HL-60 (cell line): ENCODE data around the gene ZDBF2.
A peak's percentile ranks its signal among the peaks of the same experiment; 100 is the strongest.

Source experiments
- DNase-seq, 2 experiments: peaks; one replicate each; pipeline ENCODE4 v3.0.0-alpha.2; 2010 to 2020; ENCODE audit warnings: low read depth in 1 of 2, low spot score in 1 of 2
- H3K27ac ChIP-seq: fragments of 250-450 bp; sonication (Bioruptor Pico); replicated peaks from 2 replicates; pipeline ENCODE4 v1.5.1; 2020; ENCODE audit warnings: mild to moderate bottlenecking, moderate library complexity
- H3K27me3 ChIP-seq: fragments of 250-450 bp; sonication (Bioruptor Pico); 2 replicates; pipeline ENCODE4 v1.5.1; 2021; ENCODE audit warnings: mild to moderate bottlenecking, moderate library complexity; ENCODE audit not compliant: insufficient read depth, poor library complexity, severe bottlenecking
- H3K4me3 ChIP-seq: replicated peaks from 2 replicates; pipeline ENCODE4 v1.5.1; 2011; ENCODE audit warnings: mild to moderate bottlenecking, control low read depth, low read length; ENCODE audit not compliant: insufficient read depth
- CTCF ChIP-seq: IDR thresholded peaks from one replicate; pipeline ENCODE4 v1.5.1; 2011; ENCODE audit warnings: low read length, control low read depth, inconsistent platforms; ENCODE audit not compliant: insufficient read depth
- GABPA ChIP-seq: IDR thresholded peaks from 2 replicates; pipeline ENCODE4 v1.6.1; 2012; ENCODE audit warnings: low read depth
- POLR2AphosphoS5 ChIP-seq: IDR thresholded peaks from 2 replicates; pipeline ENCODE4 v1.6.1; 2012; ENCODE audit warnings: low read depth
- REST ChIP-seq: IDR thresholded peaks from 2 replicates; pipeline ENCODE4 v1.6.1; 2012; ENCODE audit warnings: low read depth; ENCODE audit not compliant: insufficient replicate concordance
- SPI1 ChIP-seq: IDR thresholded peaks from 2 replicates; pipeline ENCODE4 v1.6.1; 2012; ENCODE audit warnings: low read depth, mild to moderate bottlenecking, borderline replicate concordance

The ZDBF2 gene

GRCh38 chr2:206250041-206250897, 24.2 kb upstream of the ZDBF2 start:
- peak overlapping the region; percentile 22 for H3K4me3 ChIP-seq
- H3K27ac ChIP-seq = no peak overlapping the region
- peaks cover 9% of the 10 kb centered on the region for H3K27me3 ChIP-seq
- TF ChIP-seq SPI1 (no peak), REST (no peak), GABPA (no peak), POLR2AphosphoS5 (no peak), CTCF (no peak)
- peak in 1 of 2 experiments; percentile 27 for DNase-seq

GRCh38 chr2:206253125-206253776, 21.2 kb upstream of the ZDBF2 start:
- peaks cover 14% of the 10 kb centered on the region for H3K27me3 ChIP-seq

More at GRCh38 chr2:206253125-206253776, 21.2 kb upstream of the ZDBF2 start:
- Histone ChIP-seq H3K27ac (no peak overlapping the region), H3K4me3 (no peak overlapping the region)
- DNase-seq = no peak
- TF ChIP-seq REST = no peak
- no peak for TF ChIP-seq GABPA
- no peak for TF ChIP-seq POLR2AphosphoS5
- no peak for TF ChIP-seq CTCF
- no peak for TF ChIP-seq SPI1
